Colonic mucosa (tissue), 4 donors: ENCODE results near the gene BEND2. TPM values are rescaled to one million over a fixed set of nuclear protein-coding genes. Genes with fewer than 3 reads are reported as not detected.
"Not testable (repeated sequence)": the region's sequence is repeated elsewhere in the genome, so short reads cannot be mapped to it uniquely, and the experiment has no call there.

Source experiments
- DNase-seq: peaks from one replicate; pipeline ENCODE4 v3.0.0-alpha.2; 2020
- H3K27ac ChIP-seq: fragments of 200-600 bp; one replicate; pipeline ENCODE4 v1.8.0; 2021
- H3K27me3 ChIP-seq: fragments of 200-600 bp; one replicate; pipeline ENCODE4 v1.8.0; 2021
- H3K36me3 ChIP-seq: fragments of 200-600 bp; one replicate; pipeline ENCODE4 v1.8.0; 2021
- H3K4me1 ChIP-seq: fragments of 200-600 bp; one replicate; pipeline ENCODE4 v1.8.0; 2021; ENCODE audit warnings: mild to moderate bottlenecking
- H3K4me3 ChIP-seq: fragments of 200-600 bp; one replicate; pipeline ENCODE4 v1.8.0; 2021
- H3K9ac ChIP-seq, 2 donors: one replicate each; pipeline ENCODE4 v1.7.0; 2013; ENCODE audit warnings: control low read depth in 2 of 2, low read depth in 2 of 2, low read length in 2 of 2
- H3K9me3 ChIP-seq: fragments of 200-600 bp; one replicate; pipeline ENCODE4 v1.8.0; 2021
- intact Hi-C: fragments of 100-400 bp; cut with DNase I; formaldehyde crosslinking; loops from one replicate; pipeline ENCODE4 v1.14.1; 2022
- total RNA-seq, 2 donors: library from RNA; stranded (reverse); fragmentation: NEBNext Ultra II Directional in 1 of 2; extraction: Animal tissue kit (Norgen Biotek cat#: 25700) in 1 of 2; gene quantifications; one replicate each; pipeline ENCODE4 v1.2.1, GENCODE V29; 2021
- TF ChIP-seq, protein P1 (sequence below): fragments of 200-600 bp; IDR thresholded peaks from one replicate; pipeline ENCODE4 v1.8.0; 2022; ENCODE audit warnings: antibody characterized with exemption, mild to moderate bottlenecking
- donor health status: healthy.
- donor health status: DM: no; HTN: no; CAD: no.
- donor health status: DM: no; HTN: no; CAD: no.

The BEND2 gene
- total RNA-seq, result not detected

- DNase-seq, result no peak
Measured at GRCh38 chrX:18220786-18221185, at the start of gene BEND2. BEND2 (minus strand) TSS chrX:18220886; CDS start chrX:18220750, 136 bp downstream.

GRCh38 chrX:18255059-18255458 lies 34.4 kb upstream of the BEND2 start:
- Histone ChIP-seq H3K4me3 (no peak overlapping the region), H3K27ac (no peak overlapping the region), H3K9me3 (no peaks in the 10 kb centered on the region), H3K36me3 (no peaks in the 10 kb centered on the region), H3K4me1 (no peaks in the 10 kb centered on the region), H3K27me3 (no peaks in the 10 kb centered on the region), H3K9ac (no peak overlapping the region)
- DNase-seq, result no peak
- intact Hi-C loops, result no loop called here
- TF ChIP-seq, protein P1, sequence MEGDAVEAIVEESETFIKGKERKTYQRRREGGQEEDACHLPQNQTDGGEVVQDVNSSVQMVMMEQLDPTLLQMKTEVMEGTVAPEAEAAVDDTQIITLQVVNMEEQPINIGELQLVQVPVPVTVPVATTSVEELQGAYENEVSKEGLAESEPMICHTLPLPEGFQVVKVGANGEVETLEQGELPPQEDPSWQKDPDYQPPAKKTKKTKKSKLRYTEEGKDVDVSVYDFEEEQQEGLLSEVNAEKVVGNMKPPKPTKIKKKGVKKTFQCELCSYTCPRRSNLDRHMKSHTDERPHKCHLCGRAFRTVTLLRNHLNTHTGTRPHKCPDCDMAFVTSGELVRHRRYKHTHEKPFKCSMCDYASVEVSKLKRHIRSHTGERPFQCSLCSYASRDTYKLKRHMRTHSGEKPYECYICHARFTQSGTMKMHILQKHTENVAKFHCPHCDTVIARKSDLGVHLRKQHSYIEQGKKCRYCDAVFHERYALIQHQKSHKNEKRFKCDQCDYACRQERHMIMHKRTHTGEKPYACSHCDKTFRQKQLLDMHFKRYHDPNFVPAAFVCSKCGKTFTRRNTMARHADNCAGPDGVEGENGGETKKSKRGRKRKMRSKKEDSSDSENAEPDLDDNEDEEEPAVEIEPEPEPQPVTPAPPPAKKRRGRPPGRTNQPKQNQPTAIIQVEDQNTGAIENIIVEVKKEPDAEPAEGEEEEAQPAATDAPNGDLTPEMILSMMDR, result no peak

More at GRCh38 chrX:18220786-18221185, at the start of gene BEND2:
- TF ChIP-seq, protein P1, result no peak
- Histone ChIP-seq H3K9ac (no peak within 1 kb of the TSS), H3K36me3 (no peaks in the 10 kb centered on the region), H3K9me3 (no peaks in the 10 kb centered on the region), H3K4me1 (no peaks in the 10 kb centered on the region), H3K4me3 (no peak within 1 kb of the TSS), H3K27me3 (no peaks in the 10 kb centered on the region), H3K27ac (no peak within 1 kb of the TSS)
- intact Hi-C loops, result no loop called here

- Histone ChIP-seq H3K36me3 (no peaks in the 10 kb centered on the region), H3K4me3 (no peak overlapping the region), H3K27me3 (no peaks in the 10 kb centered on the region), H3K9ac (no peak overlapping the region), H3K9me3 (no peaks in the 10 kb centered on the region), H3K27ac (no peak overlapping the region), H3K4me1 (no peaks in the 10 kb centered on the region)
- DNase-seq, result no peak
- intact Hi-C loops, result no loop called here
- TF ChIP-seq, protein P1, result no peak
Measured at GRCh38 chrX:18252644-18253359, 32.1 kb upstream of the BEND2 start.

GRCh38 chrX:18229646-18230045 lies 9.0 kb upstream of the BEND2 start:
- not testable (repeated sequence) for H3K27me3 ChIP-seq

GRCh38 chrX:18228069-18228468 lies 7.4 kb upstream of the BEND2 start:
- Histone ChIP-seq H3K9me3 (no peaks in the 10 kb centered on the region), H3K36me3 (no peaks in the 10 kb centered on the region), H3K27ac (no peak overlapping the region), H3K4me3 (no peak overlapping the region), H3K27me3 (no peaks in the 10 kb centered on the region), H3K9ac (no peak overlapping the region), H3K4me1 (no peaks in the 10 kb centered on the region)
- intact Hi-C loops, result no loop called here
- TF ChIP-seq, protein P1, result no peak
- no peak for DNase-seq

More at GRCh38 chrX:18229646-18230045, 9.0 kb upstream of the BEND2 start:
- H3K9ac ChIP-seq, H3K4me1 ChIP-seq, H3K27ac ChIP-seq, H3K36me3 ChIP-seq, intact Hi-C loops, H3K9me3 ChIP-seq, H3K4me3 ChIP-seq, DNase-seq: not testable (repeated sequence)

DNA sequence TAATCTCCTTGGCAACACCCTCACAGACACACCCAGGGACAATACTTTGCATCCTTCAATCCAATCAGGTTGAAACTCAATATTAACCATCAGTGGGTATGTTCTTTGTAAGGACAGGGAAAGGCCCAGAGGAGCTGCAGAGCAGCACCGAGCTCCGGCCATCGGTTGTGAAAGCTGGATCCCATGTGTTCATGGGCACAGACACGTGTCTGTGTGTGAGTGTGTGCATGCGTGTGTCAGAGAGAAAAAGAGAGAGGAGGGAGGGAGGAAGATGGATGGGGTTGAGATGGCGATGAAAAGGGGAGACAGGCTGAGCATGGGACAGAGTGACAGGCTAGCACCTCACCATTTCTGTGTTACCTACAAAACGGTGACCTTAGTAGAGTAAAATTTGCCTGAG lies 6.8 kb upstream of the BEND2 start:
- Histone ChIP-seq H3K27ac (no peak overlapping the region), H3K36me3 (no peaks in the 10 kb centered on the region), H3K4me1 (no peaks in the 10 kb centered on the region), H3K4me3 (no peak overlapping the region), H3K9me3 (no peaks in the 10 kb centered on the region), H3K9ac (no peak overlapping the region), H3K27me3 (no peaks in the 10 kb centered on the region)
- TF ChIP-seq, protein P1, result no peak
- intact Hi-C loops, result no loop called here
- DNase-seq, result no peak
